VCaP (cell line): ENCODE results near the gene PRAME.

Source experiments
- H3K27ac ChIP-seq: fragments of 450-650 bp; 2 replicates; pipeline ENCODE4 v1.5.1; 2017
- TF ChIP-seq, protein P1 (sequence below): fragments of 450-650 bp; conservative IDR thresholded peaks from 2 replicates; pipeline ENCODE4 v1.5.1; 2017; ENCODE audit warnings: mild to moderate bottlenecking, moderate library complexity

PRAME gene

DNA sequence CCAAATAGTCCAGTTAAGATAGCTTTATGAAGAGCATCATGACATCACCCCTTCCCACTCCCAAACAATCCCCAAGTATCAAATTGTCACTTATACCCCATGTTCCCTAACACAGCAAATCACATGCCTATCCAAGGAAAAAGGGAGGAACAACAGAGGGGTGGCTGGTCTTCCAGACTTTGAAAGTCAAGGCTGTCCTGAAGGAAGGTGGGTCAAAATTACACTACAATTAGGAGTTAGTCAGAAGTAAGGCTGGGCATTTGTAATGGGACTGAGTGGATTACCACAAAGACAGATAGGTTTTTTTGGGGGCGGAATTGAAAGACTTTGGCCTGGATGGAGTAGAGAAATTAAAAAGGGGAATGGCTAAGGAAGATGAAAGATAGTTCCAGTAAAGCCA lies 5.9 kb downstream of the PRAME start:
- H3K27ac ChIP-seq = no peak overlapping the region
- TF ChIP-seq, protein P1, sequence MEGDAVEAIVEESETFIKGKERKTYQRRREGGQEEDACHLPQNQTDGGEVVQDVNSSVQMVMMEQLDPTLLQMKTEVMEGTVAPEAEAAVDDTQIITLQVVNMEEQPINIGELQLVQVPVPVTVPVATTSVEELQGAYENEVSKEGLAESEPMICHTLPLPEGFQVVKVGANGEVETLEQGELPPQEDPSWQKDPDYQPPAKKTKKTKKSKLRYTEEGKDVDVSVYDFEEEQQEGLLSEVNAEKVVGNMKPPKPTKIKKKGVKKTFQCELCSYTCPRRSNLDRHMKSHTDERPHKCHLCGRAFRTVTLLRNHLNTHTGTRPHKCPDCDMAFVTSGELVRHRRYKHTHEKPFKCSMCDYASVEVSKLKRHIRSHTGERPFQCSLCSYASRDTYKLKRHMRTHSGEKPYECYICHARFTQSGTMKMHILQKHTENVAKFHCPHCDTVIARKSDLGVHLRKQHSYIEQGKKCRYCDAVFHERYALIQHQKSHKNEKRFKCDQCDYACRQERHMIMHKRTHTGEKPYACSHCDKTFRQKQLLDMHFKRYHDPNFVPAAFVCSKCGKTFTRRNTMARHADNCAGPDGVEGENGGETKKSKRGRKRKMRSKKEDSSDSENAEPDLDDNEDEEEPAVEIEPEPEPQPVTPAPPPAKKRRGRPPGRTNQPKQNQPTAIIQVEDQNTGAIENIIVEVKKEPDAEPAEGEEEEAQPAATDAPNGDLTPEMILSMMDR = no peak

GRCh38 chr22:22552630-22553029 lies 6.4 kb downstream of the PRAME start:
- TF ChIP-seq, protein P1 = no peak
- H3K27ac ChIP-seq = no peak overlapping the region

DNA sequence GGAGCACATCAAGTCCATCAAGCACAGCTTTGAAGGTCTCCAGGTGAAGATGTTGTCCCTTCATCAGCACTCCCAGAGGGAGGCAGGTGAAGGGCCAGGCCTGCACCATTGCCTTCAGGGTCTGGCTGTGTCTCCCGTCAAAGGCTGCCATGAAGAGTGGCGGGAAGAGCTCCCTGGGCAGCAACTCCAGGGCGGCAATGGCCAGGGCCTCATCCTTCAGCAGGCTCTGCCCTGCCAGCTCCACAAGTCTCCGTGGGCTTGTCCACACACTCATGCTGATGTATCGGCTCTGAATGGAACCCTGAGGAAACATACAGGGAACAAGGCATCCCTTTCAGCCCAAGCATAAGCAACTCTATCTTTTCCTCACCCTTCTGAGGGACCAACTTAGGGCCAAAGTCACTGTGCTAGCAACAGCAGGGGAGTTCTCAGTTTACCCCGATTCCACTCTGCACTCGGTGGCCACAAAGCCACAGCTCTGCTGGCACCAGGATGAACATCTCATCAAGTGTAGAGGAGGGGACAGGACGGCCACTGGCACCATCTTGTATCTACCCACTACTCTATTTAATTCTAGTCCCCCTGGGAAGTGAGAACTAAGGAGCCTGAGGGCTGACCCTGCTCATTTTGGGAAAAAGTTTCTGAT lies 8.2 kb downstream of the PRAME start:
- TF ChIP-seq, protein P1 = no peak

GRCh38 chr22:22548910-22549309 lies 10.2 kb downstream of the PRAME start:
- TF ChIP-seq, protein P1 = no peak
- no peak overlapping the region for H3K27ac ChIP-seq

More for the DNA sequence above, 8.2 kb downstream of the PRAME start:
- H3K27ac ChIP-seq = no peak overlapping the region

DNA sequence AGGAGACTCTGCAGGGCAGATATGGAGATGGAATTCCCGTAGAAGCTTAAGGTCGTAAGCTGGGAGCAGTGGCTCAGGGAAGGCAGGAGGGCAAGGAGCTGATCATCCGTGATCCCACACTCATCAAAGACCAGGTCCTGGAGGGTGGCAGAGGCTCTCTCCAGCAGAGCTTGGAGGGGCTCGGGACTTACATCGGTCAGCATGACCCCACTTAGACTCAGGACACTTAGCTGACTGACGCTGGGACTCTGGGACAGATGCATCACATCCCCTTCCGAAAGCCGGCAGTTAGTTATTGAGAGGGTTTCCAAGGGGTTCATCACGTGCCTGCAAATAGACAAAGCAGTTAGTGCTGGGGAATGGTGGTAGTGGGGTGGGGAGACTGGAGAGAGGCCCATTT lies 10.7 kb downstream of the PRAME start:
- H3K27ac ChIP-seq = no peak overlapping the region
- TF ChIP-seq, protein P1 = no peak

DNA sequence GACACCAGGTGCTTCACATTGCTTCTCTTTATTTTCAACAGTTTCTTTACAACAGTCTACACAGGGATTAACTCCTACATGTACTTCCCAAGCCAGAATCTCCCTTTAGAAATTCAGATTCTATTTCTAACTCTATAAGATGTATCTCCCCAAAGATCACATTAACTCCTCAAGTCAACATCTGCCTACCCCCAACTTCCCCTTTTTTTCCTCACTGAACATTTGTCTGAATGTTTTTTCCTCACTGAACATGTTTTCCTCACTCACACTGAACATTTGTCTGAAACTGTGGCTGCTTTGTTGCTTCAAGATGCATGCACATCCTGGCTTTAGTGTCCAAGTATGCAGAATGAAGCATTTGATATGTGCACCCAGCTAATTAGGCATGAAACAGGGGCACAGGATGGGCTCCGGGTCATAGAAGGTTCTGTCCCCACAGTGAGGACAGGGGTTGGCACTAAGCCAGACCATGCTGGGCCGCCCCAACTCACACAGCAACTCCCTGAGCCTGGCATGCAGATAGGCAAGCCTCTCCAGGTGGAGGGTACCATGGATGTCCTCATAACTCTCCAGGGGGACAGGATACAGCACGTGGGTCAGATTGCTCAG lies 11.3 kb downstream of the PRAME start:
- TF ChIP-seq, protein P1 = no peak
- no peak overlapping the region for H3K27ac ChIP-seq

DNA sequence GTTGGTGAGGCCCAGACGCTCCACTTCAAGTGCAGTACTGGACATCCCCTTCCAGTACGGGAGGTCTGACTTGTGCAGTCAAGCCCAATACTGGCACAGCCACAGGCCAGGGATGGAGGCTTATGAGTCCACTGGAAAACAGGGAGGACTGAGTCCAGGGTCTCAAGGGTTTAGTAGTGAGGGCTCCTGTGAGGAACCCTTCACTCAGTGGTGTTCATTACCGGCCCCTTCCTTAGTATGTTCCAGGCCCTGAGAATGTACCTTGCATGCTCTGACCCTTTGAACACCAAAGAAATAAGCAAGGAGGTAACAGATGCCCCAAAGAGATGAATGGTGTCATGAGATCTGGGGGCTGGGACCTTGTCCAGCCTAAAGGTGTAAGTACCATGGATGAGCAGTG lies 11.8 kb downstream of the PRAME start:
- no peak overlapping the region for H3K27ac ChIP-seq
- TF ChIP-seq, protein P1 = no peak
